ENCODE measurements around the gene INSM1.

DNA sequence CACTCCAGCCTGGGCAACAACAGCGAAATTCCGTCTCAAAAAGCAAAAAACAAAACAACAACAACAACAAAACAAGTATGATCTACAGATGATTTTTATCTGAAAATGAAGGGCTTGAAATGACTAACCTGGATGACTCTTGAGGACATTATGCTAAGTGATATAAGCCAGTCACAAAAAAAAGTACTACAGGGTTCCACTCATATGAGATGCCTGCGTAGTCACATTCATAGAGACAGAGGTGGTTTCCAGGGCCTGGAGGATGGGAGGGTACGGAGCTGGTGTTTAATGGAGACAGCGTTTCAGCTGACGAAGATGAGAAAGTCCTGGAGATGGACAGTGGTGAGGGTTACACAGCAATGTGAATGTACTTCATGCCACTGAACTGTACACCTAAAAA is 8.3 kb upstream of the INSM1 start:
- TF ChIP-seq, protein P1, sequence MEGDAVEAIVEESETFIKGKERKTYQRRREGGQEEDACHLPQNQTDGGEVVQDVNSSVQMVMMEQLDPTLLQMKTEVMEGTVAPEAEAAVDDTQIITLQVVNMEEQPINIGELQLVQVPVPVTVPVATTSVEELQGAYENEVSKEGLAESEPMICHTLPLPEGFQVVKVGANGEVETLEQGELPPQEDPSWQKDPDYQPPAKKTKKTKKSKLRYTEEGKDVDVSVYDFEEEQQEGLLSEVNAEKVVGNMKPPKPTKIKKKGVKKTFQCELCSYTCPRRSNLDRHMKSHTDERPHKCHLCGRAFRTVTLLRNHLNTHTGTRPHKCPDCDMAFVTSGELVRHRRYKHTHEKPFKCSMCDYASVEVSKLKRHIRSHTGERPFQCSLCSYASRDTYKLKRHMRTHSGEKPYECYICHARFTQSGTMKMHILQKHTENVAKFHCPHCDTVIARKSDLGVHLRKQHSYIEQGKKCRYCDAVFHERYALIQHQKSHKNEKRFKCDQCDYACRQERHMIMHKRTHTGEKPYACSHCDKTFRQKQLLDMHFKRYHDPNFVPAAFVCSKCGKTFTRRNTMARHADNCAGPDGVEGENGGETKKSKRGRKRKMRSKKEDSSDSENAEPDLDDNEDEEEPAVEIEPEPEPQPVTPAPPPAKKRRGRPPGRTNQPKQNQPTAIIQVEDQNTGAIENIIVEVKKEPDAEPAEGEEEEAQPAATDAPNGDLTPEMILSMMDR (IDR thresholded peaks at IDR 0.05): no peak
- no peak for TF ChIP-seq POLR2A (IDR thresholded peaks at IDR 0.05)
